Esophagus squamous epithelium (tissue), 4 donors: ENCODE results near the gene CCDC175.

ENCODE experiments used
- CTCF ChIP-seq, 6 experiments: fragments of 450-650 bp in 4 of 6; fragments of 200-600 bp in 2 of 6; sonication (generic) in 2 of 6; IDR thresholded peaks; one replicate each; pipeline ENCODE4 v1.5.1; 2016 to 2019; ENCODE audit warnings: antibody characterized with exemption in 6 of 6, mild to moderate bottlenecking in 4 of 6, moderate library complexity in 4 of 6
- POLR2A ChIP-seq, 4 donors: fragments of 450-650 bp; IDR thresholded peaks; one replicate each; pipeline ENCODE4 v1.6.1; 2017; ENCODE audit warnings: antibody characterized with exemption in 4 of 4, mild to moderate bottlenecking in 4 of 4, moderate library complexity in 3 of 4

- TF ChIP-seq CTCF (IDR thresholded peaks at IDR 0.05) (no peak), POLR2A (IDR thresholded peaks at IDR 0.05) (no peak)
Measured at GRCh38 chr14:59465316-59466135, 111.1 kb downstream of the CCDC175 start, which contains the start of gene GPR135.
